Astrocyte of the spinal cord (primary cell): ENCODE results near the gene MTCH1.
A peak's percentile ranks its signal among the peaks of the same experiment; 100 is the strongest.

ENCODE experiments used
- DNase-seq: peaks from one replicate; pipeline ENCODE4 v3.0.0; 2011; ENCODE audit warnings: low read depth, low spot score
- H3K4me3 ChIP-seq: 2 replicates; pipeline ENCODE4 v1.5.1; 2011; ENCODE audit warnings: low read depth, mild to moderate bottlenecking, low read length, moderate library complexity
- in situ Hi-C: cut with HindIII; loops from 2 replicates; pipeline ENCODE4 v1.10.0; 2017; ENCODE audit warnings: low sequenced_read_pairs
- TF ChIP-seq, protein P1 (sequence below): IDR thresholded peaks from 2 replicates; pipeline ENCODE4 v1.5.1; 2012; ENCODE audit warnings: low read depth, mild to moderate bottlenecking, low read length, inconsistent platforms

MTCH1 gene

DNA sequence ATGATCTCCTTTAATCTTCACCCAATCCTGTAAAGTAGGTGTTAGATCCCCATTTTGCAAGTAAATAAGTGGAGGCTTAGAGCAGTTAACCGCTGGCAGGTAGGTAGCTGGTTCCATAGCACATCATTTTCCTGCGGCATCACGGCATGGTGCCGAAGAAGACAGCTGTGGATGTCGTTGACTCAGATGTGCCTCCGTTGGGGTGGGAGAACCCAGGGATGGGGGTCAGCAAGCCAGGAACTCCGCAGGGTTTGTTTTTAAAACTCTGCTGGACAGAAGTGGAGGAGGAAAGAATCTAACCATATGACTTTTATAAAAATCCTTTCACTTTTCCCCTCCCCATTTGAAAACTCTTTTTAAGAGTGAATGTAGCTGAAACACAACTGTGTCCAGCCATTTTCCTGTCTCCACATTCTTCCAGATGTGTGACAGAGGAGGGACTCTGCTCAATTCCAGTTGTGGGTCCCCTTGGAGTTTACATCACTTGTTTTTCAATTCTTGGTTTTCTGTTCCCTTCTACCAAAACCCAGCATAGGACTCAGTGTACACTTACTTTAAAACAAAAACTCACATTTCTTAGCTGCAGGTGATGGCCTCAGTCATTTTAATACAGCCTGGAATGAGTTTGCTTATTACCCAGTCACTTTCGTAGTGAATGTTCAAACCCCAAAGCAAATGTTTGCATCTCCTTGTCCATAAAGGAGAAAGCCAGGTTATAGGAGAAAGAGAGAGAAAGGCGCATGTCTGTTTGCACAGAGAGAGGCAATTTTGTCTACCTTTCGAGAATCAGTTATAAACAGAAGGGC is 59.1 kb downstream of the MTCH1 start:
- TF ChIP-seq, protein P1, sequence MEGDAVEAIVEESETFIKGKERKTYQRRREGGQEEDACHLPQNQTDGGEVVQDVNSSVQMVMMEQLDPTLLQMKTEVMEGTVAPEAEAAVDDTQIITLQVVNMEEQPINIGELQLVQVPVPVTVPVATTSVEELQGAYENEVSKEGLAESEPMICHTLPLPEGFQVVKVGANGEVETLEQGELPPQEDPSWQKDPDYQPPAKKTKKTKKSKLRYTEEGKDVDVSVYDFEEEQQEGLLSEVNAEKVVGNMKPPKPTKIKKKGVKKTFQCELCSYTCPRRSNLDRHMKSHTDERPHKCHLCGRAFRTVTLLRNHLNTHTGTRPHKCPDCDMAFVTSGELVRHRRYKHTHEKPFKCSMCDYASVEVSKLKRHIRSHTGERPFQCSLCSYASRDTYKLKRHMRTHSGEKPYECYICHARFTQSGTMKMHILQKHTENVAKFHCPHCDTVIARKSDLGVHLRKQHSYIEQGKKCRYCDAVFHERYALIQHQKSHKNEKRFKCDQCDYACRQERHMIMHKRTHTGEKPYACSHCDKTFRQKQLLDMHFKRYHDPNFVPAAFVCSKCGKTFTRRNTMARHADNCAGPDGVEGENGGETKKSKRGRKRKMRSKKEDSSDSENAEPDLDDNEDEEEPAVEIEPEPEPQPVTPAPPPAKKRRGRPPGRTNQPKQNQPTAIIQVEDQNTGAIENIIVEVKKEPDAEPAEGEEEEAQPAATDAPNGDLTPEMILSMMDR: no peak
- H3K4me3 ChIP-seq: no peak overlapping the region
- in situ Hi-C loops: no loop called here
- peak; percentile 67 for DNase-seq

DNA sequence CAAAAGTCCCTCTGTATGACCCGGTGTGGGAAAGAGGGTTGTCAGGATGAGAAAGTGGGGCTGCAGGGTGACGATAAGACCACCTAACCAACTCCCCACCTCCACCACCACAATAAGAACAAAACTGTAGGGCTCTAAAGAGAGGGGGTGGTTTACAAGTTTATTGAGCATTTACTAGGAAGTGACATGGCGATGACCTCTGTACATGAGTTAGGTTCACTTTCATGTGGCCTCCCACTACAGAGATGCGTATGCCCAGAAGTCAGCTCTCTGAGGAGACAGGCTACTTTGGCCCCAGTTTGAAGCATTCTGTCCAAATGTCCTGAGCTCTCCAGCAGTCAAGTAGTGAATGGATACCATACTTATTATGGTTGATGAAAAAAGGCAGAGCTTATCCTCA is 60.2 kb downstream of the MTCH1 start:
- no peak for DNase-seq
- TF ChIP-seq, protein P1: no peak
- H3K4me3 ChIP-seq: no peak overlapping the region
- in situ Hi-C loops: no loop called here

DNA sequence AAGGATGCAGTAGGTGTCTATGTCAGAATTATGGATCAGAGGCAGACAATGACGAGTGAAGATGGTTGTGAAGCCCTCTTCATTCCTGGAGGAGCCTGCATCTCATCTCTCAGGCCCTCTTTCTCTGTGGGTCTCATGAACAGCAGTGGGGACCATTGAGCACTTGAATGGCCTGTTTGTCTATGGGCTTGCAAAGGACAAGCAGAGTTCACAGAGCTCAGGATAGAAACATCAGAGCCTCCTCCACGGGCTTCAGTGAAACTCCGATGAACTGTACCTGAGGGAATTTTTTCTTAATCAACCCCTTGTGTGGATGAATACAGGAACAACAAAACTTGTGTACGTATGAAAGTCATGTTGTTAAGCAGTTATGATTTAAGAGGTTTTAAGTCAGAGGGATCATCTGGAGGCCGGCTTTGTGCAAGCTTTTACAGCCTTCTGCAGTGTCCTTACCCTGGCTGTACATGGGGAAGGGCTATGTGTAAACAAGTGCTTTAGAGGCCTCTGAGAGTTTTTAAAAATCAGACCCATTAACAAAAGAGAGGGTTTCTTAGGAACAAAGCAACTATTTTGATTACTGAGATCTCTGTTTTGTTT is 61.1 kb downstream of the MTCH1 start:
- TF ChIP-seq, protein P1: no peak
- in situ Hi-C loops: no loop called here
- H3K4me3 ChIP-seq: peak overlapping the region; percentile 6
- DNase-seq: no peak

DNA sequence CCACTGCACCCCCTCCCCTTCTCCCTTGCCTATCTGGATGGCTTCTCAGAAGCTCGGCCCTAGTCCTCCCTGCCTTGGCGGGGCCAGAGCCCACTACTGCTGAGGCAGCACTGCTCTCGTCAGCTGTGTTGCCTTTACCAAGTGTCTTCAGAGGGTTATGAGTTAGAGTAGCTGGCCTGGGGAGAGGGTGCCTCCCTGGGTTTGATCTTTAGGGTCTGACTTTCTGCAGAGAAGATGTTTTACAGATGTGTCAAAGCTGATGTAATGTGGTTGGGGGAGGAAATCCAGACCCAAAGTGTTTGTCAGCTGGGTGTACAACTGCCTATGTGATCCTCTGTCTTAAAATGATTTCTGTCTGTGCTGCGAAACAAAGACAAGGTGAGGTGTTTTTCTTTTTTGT is 61.9 kb downstream of the MTCH1 start:
- TF ChIP-seq, protein P1: no peak
- in situ Hi-C loops: no loop called here
- peak; percentile 52 for DNase-seq
- H3K4me3 ChIP-seq: no peak overlapping the region

DNA sequence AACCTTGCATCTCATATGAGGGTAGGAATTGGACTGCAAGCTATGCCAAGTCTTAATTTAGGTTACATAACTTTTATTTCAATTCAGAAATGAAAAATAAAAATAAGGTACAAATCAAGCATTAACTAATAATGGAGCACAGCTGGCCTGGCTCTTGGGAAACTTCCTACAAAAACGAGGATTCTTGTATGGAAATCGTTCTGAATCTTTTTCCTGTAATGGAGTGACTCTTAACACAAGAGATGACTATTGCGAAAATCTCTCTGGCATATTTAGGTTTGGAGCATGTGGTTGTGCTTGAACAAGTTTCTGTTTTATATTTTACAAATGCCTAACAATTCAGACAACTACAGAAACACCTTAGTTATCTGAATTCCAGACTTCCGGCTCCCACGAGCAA is 65.5 kb downstream of the MTCH1 start:
- no peak for DNase-seq
- in situ Hi-C loops: no loop called here
- H3K4me3 ChIP-seq: no peak overlapping the region
- TF ChIP-seq, protein P1: no peak

DNA sequence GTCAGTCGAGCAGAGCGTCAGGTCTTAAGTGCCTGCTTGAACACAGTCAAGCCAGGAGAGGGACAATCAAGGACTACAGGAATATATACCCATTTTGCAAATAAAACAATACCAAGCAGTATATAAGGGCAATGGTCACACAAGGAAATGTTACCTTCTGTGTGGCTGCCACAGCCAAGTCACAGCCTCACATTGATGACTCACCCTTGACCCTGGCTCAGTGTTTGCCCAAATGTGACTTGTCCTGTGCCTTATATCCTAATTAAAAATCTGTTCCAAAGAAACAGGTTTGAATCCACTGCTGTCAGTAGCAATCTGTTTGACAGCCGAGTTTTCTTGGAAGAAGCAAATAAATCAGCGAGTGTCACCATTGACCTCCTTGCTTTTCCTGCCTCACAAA is 65.9 kb downstream of the MTCH1 start:
- in situ Hi-C loops: no loop called here
- TF ChIP-seq, protein P1: no peak
- no peak overlapping the region for H3K4me3 ChIP-seq
- no peak for DNase-seq
